Stimulated activated CD4-positive, alpha-beta T cell treated with anti-CD3 and anti-CD28 coated beads, Interleukin-12 subunit alpha, Interleukin-12 subunit beta, amount 100 ng/mL, for 24 hours (primary cell): ENCODE measurements around the gene P2RY13.

Experiments used
- DNase-seq, 2 experiments: peaks; one replicate each; pipeline ENCODE4 v3.0.0-alpha.2; 2020; ENCODE audit warnings: low read depth in 2 of 2

The P2RY13 gene

DNA sequence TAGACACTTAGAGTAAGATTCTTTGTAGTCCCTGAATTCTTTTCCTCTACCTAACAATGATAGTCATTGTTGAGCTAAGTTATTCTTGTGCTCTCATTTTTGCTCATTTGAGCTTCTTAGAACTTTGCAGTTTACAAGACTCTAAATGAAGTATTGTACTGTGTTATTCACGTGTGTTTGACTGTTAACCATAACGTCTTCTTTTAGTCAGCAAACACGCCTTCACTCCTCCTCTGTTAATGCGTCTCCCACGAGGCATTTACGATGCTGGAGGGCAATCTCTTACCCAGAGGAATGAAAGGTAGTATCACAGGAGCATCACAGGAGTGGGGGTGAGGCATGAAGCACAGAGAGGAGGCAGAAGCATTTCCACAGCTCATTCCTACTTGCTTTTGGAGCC lies 36.2 kb downstream of the P2RY13 start:
- no peak for DNase-seq

DNA sequence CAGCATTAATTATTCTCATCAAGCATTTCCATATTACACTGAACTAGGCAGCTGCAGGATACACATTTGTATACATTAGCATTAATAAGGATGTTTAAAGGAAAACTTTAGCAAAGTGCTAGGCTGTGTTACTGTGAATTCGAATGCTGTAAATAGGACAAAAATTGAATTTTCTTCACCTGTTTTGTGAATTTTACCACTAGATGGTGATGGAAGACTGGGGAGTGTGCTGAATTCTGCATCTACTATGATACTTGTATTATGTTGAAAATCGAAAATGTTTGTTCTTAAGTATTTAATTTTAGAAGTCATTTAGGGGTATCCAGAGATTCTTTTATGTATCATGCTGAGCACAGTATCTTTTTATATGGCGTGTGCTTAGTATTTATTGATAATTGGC lies 38.7 kb downstream of the P2RY13 start:
- no peak for DNase-seq

DNA sequence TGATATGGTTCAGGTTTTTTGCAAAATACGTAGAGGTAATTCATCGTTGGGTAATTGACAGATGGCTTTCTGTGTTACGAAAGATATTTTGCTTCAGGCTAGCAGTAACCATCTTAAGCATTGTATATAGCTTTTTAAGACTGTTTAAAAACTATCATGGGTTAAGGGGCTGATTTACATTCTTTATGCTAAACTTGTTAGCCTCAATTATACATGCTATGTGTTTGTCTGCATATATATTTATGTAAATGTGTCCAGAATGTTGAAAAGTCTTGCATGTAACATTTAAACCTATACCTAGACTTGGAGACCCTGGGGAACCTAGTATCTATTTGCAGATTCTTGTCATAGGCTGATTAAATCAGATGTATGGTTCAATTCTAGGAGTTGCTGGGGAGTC lies 39.9 kb downstream of the P2RY13 start:
- no peak for DNase-seq

DNA sequence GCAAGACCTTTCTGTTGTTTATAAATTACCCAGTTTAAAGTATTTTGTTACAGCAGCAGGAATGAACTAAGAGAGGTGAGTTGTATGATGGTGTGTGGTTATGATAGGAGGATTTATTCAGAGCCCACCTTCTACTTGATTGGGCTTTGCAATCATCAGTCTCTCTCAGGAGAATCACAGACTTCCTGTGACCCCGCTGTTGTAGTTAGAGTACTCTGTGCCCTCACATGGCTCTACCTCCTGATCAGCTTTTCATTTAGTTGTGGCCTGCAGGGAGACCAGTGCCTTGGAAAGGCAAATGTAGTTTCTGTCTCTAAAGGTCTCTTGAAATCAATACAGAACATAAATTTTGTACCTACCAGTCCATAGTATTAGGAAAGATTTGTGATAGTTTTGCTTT lies 43.4 kb downstream of the P2RY13 start:
- no peak for DNase-seq

DNA sequence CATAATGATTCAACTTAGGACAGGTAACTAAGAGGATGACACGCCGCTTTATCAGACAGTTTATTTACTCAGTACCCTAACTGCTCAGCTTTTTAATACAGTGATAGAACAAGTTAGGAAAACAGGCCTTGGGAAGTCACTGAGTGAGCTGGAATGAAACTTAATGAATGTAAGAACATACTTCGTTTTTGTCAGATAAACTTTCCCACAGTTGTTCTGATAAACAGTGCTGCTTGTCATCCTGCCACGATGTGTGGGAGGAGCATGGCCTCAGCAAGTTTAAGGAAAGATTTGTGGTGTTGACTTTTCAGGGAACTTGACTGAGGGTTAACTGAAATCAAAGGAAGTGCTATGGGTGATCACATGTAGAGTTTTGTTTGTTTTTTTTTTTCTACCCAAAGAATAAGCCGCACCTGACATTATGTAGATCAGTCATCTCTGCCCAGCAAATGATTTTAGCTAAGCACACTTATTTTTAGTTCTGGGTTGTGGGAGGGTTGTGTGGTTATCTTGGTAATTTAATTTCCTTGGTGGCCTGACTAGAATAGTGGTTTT lies 45.4 kb downstream of the P2RY13 start:
- no peak for DNase-seq

DNA sequence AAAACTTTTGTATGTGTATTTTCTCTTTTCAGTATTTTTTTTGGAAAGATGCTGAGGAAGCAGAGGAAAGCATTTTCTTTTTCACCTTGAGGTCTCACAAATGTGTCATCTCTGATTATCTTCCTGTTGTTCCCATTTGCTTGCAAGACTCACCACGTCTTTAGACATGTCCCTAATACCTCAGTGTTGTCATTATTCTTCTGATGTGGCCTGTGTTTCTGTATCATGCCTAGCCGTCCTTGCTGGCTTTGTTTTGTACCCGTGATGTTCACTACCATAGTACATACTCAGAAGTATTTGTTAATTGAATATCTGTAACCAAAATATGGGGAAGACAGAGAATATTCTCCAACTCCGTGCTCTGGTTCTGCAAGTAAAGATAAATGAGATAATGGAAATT lies 46.0 kb downstream of the P2RY13 start:
- DNase-seq, result no peak

DNA sequence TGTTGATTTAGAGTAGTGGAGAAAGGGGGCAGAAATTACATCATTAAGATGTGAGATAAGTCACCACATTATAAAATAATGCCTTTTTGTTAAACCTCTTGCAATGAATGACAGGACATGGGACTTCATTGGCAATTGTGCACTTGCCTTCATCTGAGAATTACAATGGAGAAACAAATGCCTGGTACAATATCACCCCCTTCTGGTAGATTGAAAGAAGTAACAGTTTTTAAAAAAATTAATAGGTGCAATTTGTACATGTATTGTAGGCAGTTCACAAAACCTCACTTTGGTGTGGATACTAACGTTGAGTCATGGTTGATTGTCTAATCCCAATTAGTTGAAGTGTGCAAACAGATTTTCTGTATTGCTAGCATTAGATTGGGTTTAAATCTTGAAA lies 46.4 kb downstream of the P2RY13 start:
- DNase-seq, result no peak

DNA sequence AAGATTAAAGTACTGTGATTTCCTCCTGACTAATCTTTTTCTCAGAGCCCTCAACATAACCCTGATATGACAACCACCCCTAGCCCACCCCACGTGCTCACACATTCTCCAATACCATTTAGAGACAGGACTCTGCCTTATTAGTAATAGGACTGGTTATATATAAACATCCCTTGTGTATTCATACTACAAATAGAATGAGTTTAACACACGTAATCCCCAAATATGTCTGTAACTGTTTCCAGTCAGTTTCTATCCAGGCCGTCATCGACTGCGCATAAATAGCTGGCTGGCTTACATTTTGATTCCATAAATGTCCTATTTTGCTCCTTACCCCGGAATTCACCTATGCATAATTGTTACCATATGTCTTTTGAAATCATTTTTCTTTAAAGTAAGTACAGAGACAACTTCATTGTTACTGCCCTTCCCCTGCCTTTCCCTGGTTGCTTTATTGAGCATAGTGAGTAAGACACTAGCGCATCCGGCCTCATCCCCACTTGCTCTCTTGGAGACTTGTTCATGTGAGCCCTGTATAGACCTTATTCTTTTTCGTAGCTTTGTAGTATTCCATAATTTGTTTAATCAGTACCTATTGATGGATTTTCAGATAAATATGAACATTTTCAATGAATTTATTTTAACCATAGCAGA lies 47.6 kb downstream of the P2RY13 start:
- no peak for DNase-seq

DNA sequence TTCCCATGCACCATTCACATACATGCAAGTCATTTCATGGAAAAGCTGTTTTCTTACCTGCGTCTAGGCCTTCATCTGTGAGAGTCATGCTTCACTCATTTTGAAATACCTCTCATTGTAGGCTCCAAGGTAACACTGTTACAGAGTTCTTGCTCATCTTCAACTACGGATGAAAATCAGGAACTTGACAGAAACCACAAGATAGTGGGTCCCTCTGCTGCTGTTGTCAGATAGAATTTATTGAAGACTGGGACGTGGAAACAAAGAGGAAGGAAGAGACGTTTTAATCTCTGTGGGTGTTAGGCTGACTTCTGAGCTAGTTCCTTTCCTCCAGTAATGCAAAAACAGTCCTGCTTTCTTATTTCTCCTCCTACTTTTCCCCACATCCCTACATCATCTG lies 51.1 kb downstream of the P2RY13 start, which contains the start of gene P2RY14:
P2RY14 (minus strand) TSS at position 313 of the 400 bp plus-strand sequence. CDS start 64,226 bp downstream, outside the sequence.
- DNase-seq, result no peak

DNA sequence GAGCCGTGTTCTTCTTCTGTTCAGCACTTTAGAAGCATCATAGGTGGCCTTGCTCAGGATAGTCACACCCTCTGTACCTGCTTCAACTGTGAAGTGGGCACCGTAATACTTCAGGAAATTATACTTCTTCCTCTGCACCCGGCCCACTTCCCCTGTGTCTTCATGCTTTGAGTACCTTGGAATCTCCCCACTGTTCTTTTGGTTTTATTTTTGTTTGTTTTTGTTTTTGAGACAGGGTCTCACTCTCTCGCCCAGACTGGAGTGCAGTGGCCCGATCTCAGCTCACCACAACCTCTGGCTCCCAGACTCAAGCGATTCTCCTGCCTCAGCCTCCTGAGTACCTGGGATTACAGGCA lies 52.7 kb downstream of the P2RY13 start:
- no peak for DNase-seq
